ENCODE data around the gene LARP4B.

DNA sequence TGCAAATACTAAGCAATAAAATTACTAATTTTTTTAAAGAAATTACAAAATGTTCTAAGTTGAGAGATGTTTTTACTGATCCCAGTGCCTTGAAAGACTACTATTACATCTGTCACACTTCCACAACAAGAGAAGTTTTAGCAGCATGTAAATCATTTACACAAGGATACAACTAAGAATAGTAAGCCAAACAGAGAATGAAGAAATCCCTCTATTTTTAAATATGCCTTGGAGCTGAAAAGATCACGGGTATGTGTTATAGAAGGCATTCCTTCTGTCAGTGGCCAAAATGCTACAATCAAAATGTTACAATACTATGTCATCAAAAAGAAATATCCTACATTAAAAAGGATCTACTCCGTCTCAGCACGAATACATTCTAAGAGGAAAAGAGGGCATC is 52.6 kb downstream of the LARP4B start:
- TF ChIP-seq POLR2AphosphoS5 (IDR thresholded peaks at IDR 0.05; ENCODE audit: borderline replicate concordance, low read depth, low read length), result no peak
- TF ChIP-seq EZH2 (IDR thresholded peaks at IDR 0.05), result no peak
- TF ChIP-seq FOXP2 (optimal IDR thresholded peaks at IDR 0.05; ENCODE audit: control extremely low read depth, extremely low read length, insufficient read depth), result no peak
